HepG2 (cell line): ENCODE data around the gene RBCK1. TPM values are rescaled to one million over a fixed set of nuclear protein-coding genes. Genes with fewer than 3 reads are reported as not detected.

Source experiments
- ATF1 ChIP-seq: IDR thresholded peaks from 2 replicates; pipeline ENCODE4 v1.6.1; 2016; ENCODE audit warnings: mild to moderate bottlenecking, control low read depth
- CENPT ChIP-seq: sonication (generic); formaldehyde crosslinking; IDR thresholded peaks from 2 replicates; pipeline ENCODE4 v1.8.0; 2022; ENCODE audit warnings: low read depth, mild to moderate bottlenecking, moderate library complexity, missing genetic modification reagents
- CREB1 ChIP-seq, 2 experiments: fragments of 450-650 bp in 1 of 2; IDR thresholded peaks; 2 replicates each; pipeline ENCODE4 v1.6.1; 2016 to 2017; ENCODE audit warnings: control low read depth in 1 of 2, mild to moderate bottlenecking in 1 of 2, missing compliant biosample characterization in 1 of 2, missing genetic modification characterization in 1 of 2
- GABPB1 ChIP-seq: IDR thresholded peaks from 2 replicates; pipeline ENCODE4 v1.6.1; 2016; ENCODE audit warnings: mild to moderate bottlenecking, missing genetic modification reagents, moderate library complexity, missing compliant biosample characterization
- IKZF1 ChIP-seq: fragments of 450-650 bp; IDR thresholded peaks from 2 replicates; pipeline ENCODE4 v1.7.1; 2016
- MTF2 ChIP-seq: sonication (generic); formaldehyde crosslinking; IDR thresholded peaks from 2 replicates; pipeline ENCODE4 v1.5.0; 2020; ENCODE audit warnings: missing genetic modification reagents, borderline replicate concordance
- MXD4 ChIP-seq: IDR thresholded peaks from 2 replicates; pipeline ENCODE4 v1.6.1; 2016; ENCODE audit warnings: mild to moderate bottlenecking, missing biosample characterization, missing genetic modification reagents
- NAIF1 ChIP-seq: sonication (generic); formaldehyde crosslinking; IDR thresholded peaks from 2 replicates; pipeline ENCODE4 v1.5.0; 2020; ENCODE audit warnings: mild to moderate bottlenecking, missing genetic modification reagents, borderline replicate concordance
- PAWR ChIP-seq: sonication (generic); formaldehyde crosslinking; IDR thresholded peaks from 2 replicates; pipeline ENCODE4 v1.4.0; 2020; ENCODE audit warnings: missing genetic modification reagents, mild to moderate bottlenecking, borderline replicate concordance
- SKI ChIP-seq: fragments of 450-650 bp; IDR thresholded peaks from one replicate; pipeline ENCODE4 v1.6.1; 2018; ENCODE audit warnings: mild to moderate bottlenecking; ENCODE audit not compliant: partially characterized antibody
- STAT5B ChIP-seq: sonication (generic); formaldehyde crosslinking; IDR thresholded peaks from 2 replicates; pipeline ENCODE4 v1.4.0; 2020; ENCODE audit warnings: missing genetic modification reagents
- ZNF329 ChIP-seq: sonication (generic); formaldehyde crosslinking; IDR thresholded peaks from 2 replicates; pipeline ENCODE4 v1.9.0; 2021; ENCODE audit warnings: low read depth, mild to moderate bottlenecking, missing genetic modification reagents
- ZNF629 ChIP-seq: sonication (generic); formaldehyde crosslinking; conservative IDR thresholded peaks from 2 replicates; pipeline ENCODE4 v1.5.0; 2020; ENCODE audit warnings: missing genetic modification reagents
- ZNF75D ChIP-seq: sonication (generic); formaldehyde crosslinking; IDR thresholded peaks from 2 replicates; pipeline ENCODE4 v1.8.1; 2023; ENCODE audit warnings: missing genetic modification reagents, mild to moderate bottlenecking, borderline replicate concordance
- polyA plus RNA-seq, 8 experiments: library from polyadenylated mRNA; depleted of rRNA in 3 of 8; stranded (reverse) in 7 of 8; unstranded in 1 of 8; fragments of >200 nt; fragmentation: Illumina TruSeq in 4 of 8; extraction: Trizol in 4 of 8; gene quantifications; 2 replicates each; pipeline versions ENCODE4 v1.2.1 to v1.2.3, GENCODE V29; 2011 to 2016; ENCODE audit warnings: low read depth in 4 of 8, missing spikeins in 1 of 8, mixed read lengths in 1 of 8; ENCODE audit not compliant: insufficient read depth in 1 of 8
- total RNA-seq, 5 experiments: library from RNA; depleted of rRNA; stranded (reverse); fragments of >200 nt; fragmentation: Illumina TruSeq; extraction: Trizol; gene quantifications; 2 replicates each; pipeline ENCODE4 v1.2.3, GENCODE V29; 2016; ENCODE audit warnings: low read depth in 1 of 5
- TF ChIP-seq, protein P1 (sequence below): IDR thresholded peaks from 2 replicates; pipeline ENCODE4 v1.6.1; 2016; ENCODE audit warnings: low read depth
- TF ChIP-seq, protein P2 (sequence below): sonication (generic); formaldehyde crosslinking; IDR thresholded peaks from 2 replicates; pipeline ENCODE4 v1.4.0; 2020; ENCODE audit warnings: mild to moderate bottlenecking, missing genetic modification reagents
- TF ChIP-seq, protein P3 (sequence below): sonication (generic); formaldehyde crosslinking; IDR thresholded peaks from 2 replicates; pipeline ENCODE4 v1.4.0; 2020; ENCODE audit warnings: low read depth, missing genetic modification reagents
- TF ChIP-seq, protein P4 (sequence below): sonication (generic); formaldehyde crosslinking; IDR thresholded peaks from 2 replicates; pipeline ENCODE4 v1.5.1; 2020; ENCODE audit warnings: mild to moderate bottlenecking, missing genetic modification reagents

The RBCK1 gene
- total and polyA plus RNA-seq, 2 of the 13 experiments (the other 11 are each of a cell fraction or from before 2014, with no cell fraction given) = 149 to 215 TPM

DNA sequence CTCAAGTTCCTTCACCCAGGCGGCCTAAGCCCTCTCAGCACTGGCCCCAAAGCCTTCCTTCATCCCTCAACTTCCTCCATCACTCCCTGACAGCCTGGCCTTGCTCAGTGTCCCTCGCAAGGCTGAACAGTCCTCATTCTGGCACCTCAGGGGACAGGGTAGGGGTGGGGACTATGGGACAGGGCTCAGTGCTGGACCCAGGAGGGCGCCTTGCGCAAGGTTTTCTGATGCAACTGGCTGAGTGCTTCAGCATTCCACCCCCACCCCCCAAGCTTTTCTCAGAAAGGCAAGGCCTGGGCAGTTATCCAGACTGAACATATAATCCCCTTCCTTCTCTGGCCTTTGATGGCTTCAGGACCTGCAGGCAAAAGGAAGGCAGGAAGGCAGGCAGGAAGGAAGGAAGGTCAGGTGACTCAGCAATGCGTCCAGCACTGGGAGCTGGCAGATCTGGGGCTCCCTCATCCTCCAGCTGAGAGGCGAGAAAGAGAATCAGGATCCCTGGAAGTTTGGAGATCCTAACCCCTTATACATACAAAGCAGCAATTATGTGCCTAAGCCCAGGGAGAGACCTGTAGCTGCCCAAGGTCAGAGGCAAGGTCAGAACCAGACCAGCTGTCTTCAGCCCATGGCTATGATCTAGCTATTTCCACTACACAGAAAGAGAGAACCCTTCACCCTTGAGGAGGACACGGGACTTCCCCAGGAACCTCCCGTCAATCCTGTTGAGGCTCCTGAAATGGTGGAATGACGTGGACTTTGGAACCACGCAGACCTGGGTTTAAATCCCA, 36.1 kb upstream of the RBCK1 start (continued):
- TF ChIP-seq STAT5B (0 out of 2 replicates have a peak, but pooled peaks have one; percentile 75), IKZF1 (no peak), PAWR (CRISPR knock-in tag) (no peak), GABPB1 (CRISPR knock-in tag) (peak; percentile 83), ZNF629 (CRISPR knock-in tag) (no peak; the same call in 1 of the 2 replicates), ATF1 (CRISPR knock-in tag) (no peak), NAIF1 (peak; percentile 81; the same call in 1 of the 2 replicates), MXD4 (CRISPR knock-in tag) (peak; percentile 79), SKI (peak; percentile 82), CENPT (CRISPR knock-in tag) (no peak), ZNF329 (peak; percentile 24; the same call in 1 of the 2 replicates), MTF2 (CRISPR knock-in tag) (no peak), CREB1 (IDR thresholded peaks at IDR 0.05) (peak; percentile 74), CREB1 (CRISPR knock-in tag; IDR thresholded peaks at IDR 0.05) (no peak), ZNF75D (CRISPR knock-in tag) (0 out of 2 replicates have a peak, but pooled peaks have one; percentile 10)
- TF ChIP-seq, protein P1, sequence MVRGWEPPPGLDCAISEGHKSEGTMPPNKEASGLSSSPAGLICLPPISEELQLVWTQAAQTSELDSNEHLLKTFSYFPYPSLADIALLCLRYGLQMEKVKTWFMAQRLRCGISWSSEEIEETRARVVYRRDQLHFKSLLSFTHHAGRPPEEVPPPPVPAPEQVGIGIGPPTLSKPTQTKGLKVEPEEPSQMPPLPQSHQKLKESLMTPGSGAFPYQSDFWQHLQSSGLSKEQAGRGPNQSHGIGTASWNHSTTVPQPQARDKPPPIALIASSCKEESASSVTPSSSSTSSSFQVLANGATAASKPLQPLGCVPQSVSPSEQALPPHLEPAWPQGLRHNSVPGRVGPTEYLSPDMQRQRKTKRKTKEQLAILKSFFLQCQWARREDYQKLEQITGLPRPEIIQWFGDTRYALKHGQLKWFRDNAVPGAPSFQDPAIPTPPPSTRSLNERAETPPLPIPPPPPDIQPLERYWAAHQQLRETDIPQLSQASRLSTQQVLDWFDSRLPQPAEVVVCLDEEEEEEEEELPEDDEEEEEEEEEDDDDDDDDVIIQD (CRISPR knock-in tag) = peak; percentile 80
- TF ChIP-seq, protein P2, sequence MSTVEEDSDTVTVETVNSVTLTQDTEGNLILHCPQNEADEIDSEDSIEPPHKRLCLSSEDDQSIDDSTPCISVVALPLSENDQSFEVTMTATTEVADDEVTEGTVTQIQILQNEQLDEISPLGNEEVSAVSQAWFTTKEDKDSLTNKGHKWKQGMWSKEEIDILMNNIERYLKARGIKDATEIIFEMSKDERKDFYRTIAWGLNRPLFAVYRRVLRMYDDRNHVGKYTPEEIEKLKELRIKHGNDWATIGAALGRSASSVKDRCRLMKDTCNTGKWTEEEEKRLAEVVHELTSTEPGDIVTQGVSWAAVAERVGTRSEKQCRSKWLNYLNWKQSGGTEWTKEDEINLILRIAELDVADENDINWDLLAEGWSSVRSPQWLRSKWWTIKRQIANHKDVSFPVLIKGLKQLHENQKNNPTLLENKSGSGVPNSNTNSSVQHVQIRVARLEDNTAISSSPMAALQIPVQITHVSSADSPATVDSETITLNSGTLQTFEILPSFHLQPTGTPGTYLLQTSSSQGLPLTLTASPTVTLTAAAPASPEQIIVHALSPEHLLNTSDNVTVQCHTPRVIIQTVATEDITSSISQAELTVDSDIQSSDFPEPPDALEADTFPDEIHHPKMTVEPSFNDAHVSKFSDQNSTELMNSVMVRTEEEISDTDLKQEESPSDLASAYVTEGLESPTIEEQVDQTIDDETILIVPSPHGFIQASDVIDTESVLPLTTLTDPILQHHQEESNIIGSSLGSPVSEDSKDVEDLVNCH = peak; percentile 30; the same call in 1 of the 2 replicates
- TF ChIP-seq, protein P3, sequence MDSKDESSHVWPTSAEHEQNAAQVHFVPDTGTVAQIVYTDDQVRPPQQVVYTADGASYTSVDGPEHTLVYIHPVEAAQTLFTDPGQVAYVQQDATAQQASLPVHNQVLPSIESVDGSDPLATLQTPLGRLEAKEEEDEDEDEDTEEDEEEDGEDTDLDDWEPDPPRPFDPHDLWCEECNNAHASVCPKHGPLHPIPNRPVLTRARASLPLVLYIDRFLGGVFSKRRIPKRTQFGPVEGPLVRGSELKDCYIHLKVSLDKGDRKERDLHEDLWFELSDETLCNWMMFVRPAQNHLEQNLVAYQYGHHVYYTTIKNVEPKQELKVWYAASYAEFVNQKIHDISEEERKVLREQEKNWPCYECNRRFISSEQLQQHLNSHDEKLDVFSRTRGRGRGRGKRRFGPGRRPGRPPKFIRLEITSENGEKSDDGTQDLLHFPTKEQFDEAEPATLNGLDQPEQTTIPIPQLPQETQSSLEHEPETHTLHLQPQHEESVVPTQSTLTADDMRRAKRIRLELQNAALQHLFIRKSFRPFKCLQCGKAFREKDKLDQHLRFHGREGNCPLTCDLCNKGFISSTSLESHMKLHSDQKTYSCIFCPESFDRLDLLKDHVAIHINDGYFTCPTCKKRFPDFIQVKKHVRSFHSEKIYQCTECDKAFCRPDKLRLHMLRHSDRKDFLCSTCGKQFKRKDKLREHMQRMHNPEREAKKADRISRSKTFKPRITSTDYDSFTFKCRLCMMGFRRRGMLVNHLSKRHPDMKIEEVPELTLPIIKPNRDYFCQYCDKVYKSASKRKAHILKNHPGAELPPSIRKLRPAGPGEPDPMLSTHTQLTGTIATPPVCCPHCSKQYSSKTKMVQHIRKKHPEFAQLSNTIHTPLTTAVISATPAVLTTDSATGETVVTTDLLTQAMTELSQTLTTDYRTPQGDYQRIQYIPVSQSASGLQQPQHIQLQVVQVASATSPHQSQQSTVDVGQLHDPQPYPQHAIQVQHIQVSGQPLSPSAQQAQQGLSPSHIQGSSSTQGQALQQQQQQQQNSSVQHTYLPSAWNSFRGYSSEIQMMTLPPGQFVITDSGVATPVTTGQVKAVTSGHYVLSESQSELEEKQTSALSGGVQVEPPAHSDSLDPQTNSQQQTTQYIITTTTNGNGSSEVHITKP (CRISPR knock-in tag) = peak; percentile 89; the same call in 1 of the 2 replicates
- TF ChIP-seq, protein P4, sequence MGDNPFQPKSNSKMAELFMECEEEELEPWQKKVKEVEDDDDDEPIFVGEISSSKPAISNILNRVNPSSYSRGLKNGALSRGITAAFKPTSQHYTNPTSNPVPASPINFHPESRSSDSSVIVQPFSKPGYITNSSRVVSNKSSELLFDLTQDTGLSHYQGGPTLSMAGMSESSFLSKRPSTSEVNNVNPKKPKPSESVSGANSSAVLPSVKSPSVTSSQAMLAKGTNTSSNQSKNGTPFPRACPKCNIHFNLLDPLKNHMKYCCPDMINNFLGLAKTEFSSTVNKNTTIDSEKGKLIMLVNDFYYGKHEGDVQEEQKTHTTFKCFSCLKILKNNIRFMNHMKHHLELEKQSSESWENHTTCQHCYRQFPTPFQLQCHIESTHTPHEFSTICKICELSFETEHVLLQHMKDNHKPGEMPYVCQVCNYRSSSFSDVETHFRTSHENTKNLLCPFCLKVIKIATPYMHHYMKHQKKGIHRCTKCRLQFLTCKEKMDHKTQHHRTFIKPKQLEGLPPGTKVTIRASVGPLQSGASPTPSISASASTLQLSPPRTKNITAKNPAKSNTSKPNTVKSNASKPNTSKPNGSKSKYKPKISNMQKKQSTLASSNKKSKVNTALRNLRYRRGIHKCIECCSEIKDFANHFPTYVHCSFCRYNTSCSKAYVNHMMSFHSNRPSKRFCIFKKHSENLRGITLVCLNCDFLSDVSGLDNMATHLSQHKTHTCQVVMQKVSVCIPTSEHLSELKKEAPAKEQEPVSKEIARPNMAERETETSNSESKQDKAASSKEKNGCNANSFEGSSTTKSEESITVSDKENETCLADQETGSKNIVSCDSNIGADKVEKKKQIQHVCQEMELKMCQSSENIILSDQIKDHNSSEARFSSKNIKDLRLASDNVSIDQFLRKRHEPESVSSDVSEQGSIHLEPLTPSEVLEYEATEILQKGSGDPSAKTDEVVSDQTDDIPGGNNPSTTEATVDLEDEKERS (CRISPR knock-in tag) = peak; percentile 92; the same call in 1 of the 2 replicates
